Muscle layer of duodenum (tissue), 2 donors: ENCODE results near the gene TYR.
"Not testable (repeated sequence)": the region's sequence is repeated elsewhere in the genome, so short reads cannot be mapped to it uniquely, and the experiment has no call there.

ENCODE experiments used
- H3K27ac ChIP-seq: one replicate; pipeline ENCODE4 v1.7.0; 2013; ENCODE audit warnings: mild to moderate bottlenecking, low read length
- H3K27me3 ChIP-seq: one replicate; pipeline ENCODE4 v1.7.0; 2013; ENCODE audit warnings: low read depth, mild to moderate bottlenecking, control low read depth, low read length
- H3K36me3 ChIP-seq, 2 donors: one replicate each; pipeline ENCODE4 v1.7.0; 2013; ENCODE audit warnings: low read length in 2 of 2, control low read depth in 1 of 2, mild to moderate bottlenecking in 1 of 2; ENCODE audit not compliant: insufficient read depth in 2 of 2, control insufficient read depth in 1 of 2
- H3K4me1 ChIP-seq, 2 donors: one replicate each; pipeline ENCODE4 v1.7.0; 2013; ENCODE audit warnings: low read length in 2 of 2, mild to moderate bottlenecking in 2 of 2, control low read depth in 1 of 2, moderate library complexity in 1 of 2; ENCODE audit not compliant: insufficient read depth in 2 of 2, control insufficient read depth in 1 of 2
- H3K4me3 ChIP-seq, 2 donors: one replicate each; pipeline ENCODE4 v1.7.0; 2013; ENCODE audit warnings: low read length in 2 of 2, low read depth in 1 of 2, mild to moderate bottlenecking in 1 of 2
- H3K9me3 ChIP-seq, 2 donors: one replicate each; pipeline ENCODE4 v1.7.0; 2013; ENCODE audit warnings: low read length in 2 of 2, control low read depth in 1 of 2, mild to moderate bottlenecking in 1 of 2; ENCODE audit not compliant: control insufficient read depth in 1 of 2
- donor health status: healthy.

TYR gene

GRCh38 chr11:89272540-89273088 is 94.9 kb downstream of the TYR start:
- not testable (repeated sequence) for H3K36me3 ChIP-seq, H3K4me1 ChIP-seq, H3K27ac ChIP-seq, H3K4me3 ChIP-seq, H3K27me3 ChIP-seq, H3K9me3 ChIP-seq

DNA sequence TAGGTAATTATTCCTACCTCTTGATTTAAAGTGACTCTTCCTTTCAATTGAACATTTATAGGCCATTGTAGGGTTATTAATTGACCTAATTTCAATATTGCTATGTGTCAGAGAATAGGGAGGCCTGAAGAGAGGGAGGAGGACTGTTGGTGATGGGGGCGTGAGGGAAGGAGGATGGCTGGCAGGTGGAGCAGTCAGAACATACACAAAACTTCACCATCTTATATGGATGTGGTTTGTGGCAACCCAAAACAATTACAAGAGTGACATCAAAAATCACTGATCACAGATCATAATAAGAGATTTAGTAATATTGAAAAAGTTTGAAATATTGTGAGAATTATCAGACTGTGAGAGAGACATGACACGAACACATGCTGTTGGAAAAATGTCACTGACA is 95.5 kb downstream of the TYR start:
- H3K9me3 ChIP-seq, H3K27ac ChIP-seq, H3K4me1 ChIP-seq: not testable (repeated sequence)

DNA sequence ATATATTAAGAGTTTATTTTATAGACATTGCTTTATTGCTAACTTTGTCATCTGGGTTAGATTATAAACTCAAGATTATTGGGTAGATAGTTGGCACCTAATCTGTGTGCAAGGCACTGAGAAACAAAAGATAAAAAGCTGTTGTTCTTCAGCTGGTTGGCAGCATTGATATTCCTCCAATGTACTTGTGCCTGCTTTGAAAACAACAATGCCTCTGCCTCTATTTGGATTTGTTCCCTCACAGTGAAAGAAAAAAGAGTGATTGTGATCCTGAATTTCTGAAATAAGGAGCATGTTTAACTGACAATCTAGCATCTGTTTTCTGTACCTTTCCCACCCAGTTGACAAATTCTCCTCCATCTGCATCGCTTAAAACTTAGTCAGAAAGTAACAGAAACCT is 98.3 kb downstream of the TYR start:
- Histone ChIP-seq H3K9me3 (peaks cover 0 to 2% of the 10 kb centered on the region in 2 donors), H3K4me3 (no peak overlapping the region), H3K27ac (no peak overlapping the region), H3K4me1 (no peaks in the 10 kb centered on the region), H3K27me3 (no peaks in the 10 kb centered on the region), H3K36me3 (no peaks in the 10 kb centered on the region)

More for the DNA sequence above, 95.5 kb downstream of the TYR start:
- not testable (repeated sequence) for H3K4me3 ChIP-seq, H3K36me3 ChIP-seq, H3K27me3 ChIP-seq

DNA sequence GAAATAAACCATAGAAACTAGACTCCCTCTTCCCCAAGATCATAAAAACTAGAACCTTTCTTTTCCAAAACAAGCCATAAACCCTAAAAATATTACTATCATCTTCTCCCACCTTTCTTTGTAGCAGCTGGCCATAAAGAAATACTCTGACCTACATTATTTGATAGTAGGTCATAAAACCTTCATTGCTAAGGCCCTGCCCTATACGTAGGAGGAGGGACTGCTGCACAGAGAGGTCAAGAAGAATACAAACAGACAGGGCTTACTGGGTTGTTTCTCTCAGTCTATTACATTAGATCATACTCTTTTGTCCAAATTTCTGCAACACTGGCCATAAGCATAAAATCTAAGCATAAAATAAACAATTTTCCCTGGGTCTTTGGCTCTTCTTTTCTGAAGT is 101.5 kb downstream of the TYR start:
- H3K27me3 ChIP-seq, result no peaks in the 10 kb centered on the region
- H3K9me3 ChIP-seq, result no peaks in the 10 kb centered on the region
- H3K4me1 ChIP-seq, result no peaks in the 10 kb centered on the region
- no peak overlapping the region for H3K4me3 ChIP-seq
- H3K27ac ChIP-seq, result no peak overlapping the region
- no peaks in the 10 kb centered on the region for H3K36me3 ChIP-seq

DNA sequence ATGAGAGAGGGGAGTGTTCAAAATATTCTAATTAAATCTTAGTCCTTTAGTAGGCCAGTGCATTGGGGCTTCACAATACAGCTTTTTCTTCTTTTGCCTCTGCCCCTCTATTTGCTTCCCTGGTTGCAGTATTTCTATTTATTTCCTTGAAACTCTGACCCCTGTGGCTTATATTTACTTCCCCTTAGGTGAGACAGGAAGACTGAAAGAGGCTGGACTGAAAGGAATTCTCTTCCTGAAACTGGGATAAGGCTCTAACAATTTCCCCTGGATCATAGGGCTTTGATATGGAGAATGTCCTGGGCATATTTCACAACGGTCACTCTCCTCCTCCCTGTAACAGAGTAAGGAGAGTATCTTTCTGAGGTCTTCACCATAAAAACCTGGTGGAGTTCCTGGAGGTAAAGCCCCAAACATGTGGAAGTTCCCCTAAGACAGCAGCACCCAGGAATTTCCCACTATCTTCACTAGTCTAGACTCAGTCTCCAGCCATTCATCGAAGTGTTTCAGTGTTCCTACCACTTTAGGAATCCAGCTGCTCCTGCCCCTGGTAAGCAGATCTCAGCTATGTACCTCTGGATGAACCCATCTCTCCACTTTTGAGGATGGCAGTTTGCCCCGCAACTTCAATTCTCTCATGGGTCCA is 103.5 kb downstream of the TYR start:
- not testable (repeated sequence) for H3K27ac ChIP-seq, H3K4me1 ChIP-seq, H3K9me3 ChIP-seq, H3K36me3 ChIP-seq, H3K4me3 ChIP-seq, H3K27me3 ChIP-seq

DNA sequence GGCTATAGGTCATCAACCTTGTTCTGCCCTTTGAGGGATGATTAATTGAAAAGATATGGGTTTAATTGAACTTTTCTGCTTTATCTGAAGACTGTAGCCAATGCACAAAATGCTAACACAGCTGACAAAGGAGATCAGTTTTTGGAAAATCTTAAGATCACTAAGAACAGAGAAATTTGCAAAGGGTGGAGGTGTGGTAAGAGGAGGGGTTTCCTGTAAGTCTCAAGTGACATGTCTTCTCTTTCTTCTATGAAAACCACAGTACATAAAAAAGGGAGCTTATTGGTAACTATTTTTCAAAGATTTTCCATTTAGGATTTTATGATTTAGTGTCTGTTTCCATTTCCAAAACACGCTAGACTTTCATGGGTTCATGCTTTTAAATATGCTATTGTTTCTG is 108.9 kb downstream of the TYR start:
- H3K27me3 ChIP-seq, H3K27ac ChIP-seq, H3K4me3 ChIP-seq, H3K36me3 ChIP-seq, H3K9me3 ChIP-seq, H3K4me1 ChIP-seq: not testable (repeated sequence)

GRCh38 chr11:89288004-89288403 is 110.3 kb downstream of the TYR start:
- H3K36me3 ChIP-seq, H3K4me3 ChIP-seq, H3K27me3 ChIP-seq, H3K9me3 ChIP-seq, H3K4me1 ChIP-seq, H3K27ac ChIP-seq: not testable (repeated sequence)

GRCh38 chr11:89293965-89294679 is 116.4 kb downstream of the TYR start:
- H3K4me3 ChIP-seq, result no peak overlapping the region
- H3K4me1 ChIP-seq, result no peaks in the 10 kb centered on the region
- no peaks in the 10 kb centered on the region for H3K9me3 ChIP-seq
- H3K36me3 ChIP-seq, result no peaks in the 10 kb centered on the region
- H3K27me3 ChIP-seq, result no peaks in the 10 kb centered on the region
- H3K27ac ChIP-seq, result no peak overlapping the region

GRCh38 chr11:89295023-89295422 is 117.3 kb downstream of the TYR start:
- H3K9me3 ChIP-seq, H3K27me3 ChIP-seq, H3K27ac ChIP-seq, H3K4me1 ChIP-seq, H3K4me3 ChIP-seq, H3K36me3 ChIP-seq: not testable (repeated sequence)

DNA sequence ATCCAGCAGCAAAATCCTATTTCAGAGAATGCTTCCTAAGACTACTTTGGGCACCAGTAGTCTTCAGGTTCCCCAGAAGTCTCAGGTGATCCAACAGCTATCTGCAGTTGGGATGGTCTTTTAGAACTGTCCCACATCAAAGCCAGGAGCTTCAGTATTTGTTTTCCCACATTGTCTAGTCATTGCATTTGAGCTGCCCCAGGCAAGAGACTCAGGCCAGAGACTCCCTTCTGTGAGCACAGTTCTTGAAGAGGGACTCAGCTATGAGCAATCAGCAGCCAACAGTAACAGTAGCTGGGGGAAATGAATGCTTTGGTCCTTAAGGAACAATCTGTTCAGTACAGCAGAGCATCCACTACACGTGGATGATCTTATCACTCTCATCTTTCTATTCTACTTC is 125.4 kb downstream of the TYR start:
- not testable (repeated sequence) for H3K4me3 ChIP-seq, H3K27me3 ChIP-seq, H3K9me3 ChIP-seq, H3K36me3 ChIP-seq, H3K27ac ChIP-seq, H3K4me1 ChIP-seq

DNA sequence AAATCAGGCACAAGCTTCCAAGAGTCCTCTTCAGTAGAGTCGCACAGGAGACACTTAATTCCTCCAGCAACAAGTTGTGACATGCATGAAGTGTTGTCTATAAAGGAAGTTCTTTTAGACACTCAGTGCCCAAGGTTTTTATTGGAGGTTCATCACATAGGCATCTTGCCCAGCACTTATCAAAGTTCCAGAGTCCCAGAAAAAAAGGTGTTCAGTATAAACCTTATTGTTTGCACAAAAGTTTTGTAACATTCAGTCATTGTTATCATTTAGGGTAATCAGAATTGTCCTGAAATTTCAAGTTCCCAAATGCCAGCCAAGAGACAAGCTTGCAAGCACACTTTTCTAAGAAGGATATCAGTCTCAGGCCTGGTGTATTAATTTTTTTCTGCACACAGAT is 130.6 kb downstream of the TYR start:
- not testable (repeated sequence) for H3K4me3 ChIP-seq, H3K9me3 ChIP-seq, H3K36me3 ChIP-seq, H3K27me3 ChIP-seq, H3K27ac ChIP-seq, H3K4me1 ChIP-seq
